T-helper 1 cell treated with Interleukin-12 subunit alpha and Interleukin-12 subunit beta and Interleukin-4 antibody, amounts not matched to agents 30 μg/mL and 1 μg/mL, for 36 hours (primary cell): Measurements from ENCODE around the gene ACKR2.

Experiments
- H3K27ac Mint-ChIP-seq: one replicate; pipeline ENCODE4 v1.8.0; 2021; ENCODE audit warnings: mild to moderate bottlenecking, mixed read lengths
- H3K27me3 Mint-ChIP-seq: one replicate; pipeline ENCODE4 v1.8.0; 2021; ENCODE audit warnings: low read depth, mixed read lengths
- H3K36me3 Mint-ChIP-seq: one replicate; pipeline ENCODE4 v1.8.0; 2021; ENCODE audit warnings: low read depth, mixed read lengths
- H3K4me1 Mint-ChIP-seq: one replicate; pipeline ENCODE4 v1.8.0; 2021; ENCODE audit warnings: low read depth, mixed read lengths
- H3K4me3 Mint-ChIP-seq: one replicate; pipeline ENCODE4 v1.8.0; 2021; ENCODE audit warnings: mild to moderate bottlenecking, moderate library complexity, mixed read lengths
- H3K9me3 Mint-ChIP-seq: one replicate; pipeline ENCODE4 v1.8.0; 2021; ENCODE audit warnings: mixed read lengths

Gene ACKR2

DNA sequence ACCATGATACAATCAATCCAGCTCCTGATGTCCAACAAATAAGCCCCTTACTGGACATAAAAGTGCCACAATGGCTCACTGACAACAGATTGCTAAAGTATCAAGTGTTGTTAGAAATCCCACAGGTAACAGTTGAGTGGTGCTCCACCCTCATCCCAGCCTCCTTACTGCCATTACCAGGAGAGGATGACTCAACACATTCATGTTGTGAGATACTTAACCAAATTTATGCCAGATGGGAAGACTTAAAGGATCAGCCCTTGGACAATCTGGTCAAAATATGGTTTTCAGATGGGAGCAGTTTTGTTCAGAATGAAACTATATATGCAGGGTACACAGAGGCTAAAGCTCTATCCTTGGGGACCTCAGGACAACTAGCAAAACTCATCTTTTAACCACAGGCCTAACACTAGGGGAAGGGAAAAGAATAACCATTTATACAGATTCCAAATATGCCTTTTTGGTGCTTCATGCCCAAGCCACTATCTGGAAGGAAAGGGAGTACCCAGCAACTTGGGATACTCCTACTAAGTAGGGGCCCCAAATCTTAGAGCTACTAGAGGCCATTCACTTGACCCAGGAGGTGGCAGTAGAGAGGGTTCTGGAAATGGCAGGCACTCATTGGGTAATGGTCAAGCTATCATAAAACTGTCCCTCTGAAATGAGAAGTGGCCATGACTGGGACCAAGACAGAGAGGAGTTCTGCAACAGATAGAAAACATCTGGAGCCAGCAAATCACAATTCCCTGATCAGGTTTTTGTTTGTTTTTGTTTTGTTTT is 89.8 kb downstream of the ACKR2 start:
- Mint-ChIP-seq H3K27ac (no peak overlapping the region), H3K27me3 (peaks cover 3% of the 10 kb centered on the region), H3K4me3 (no peak overlapping the region), H3K36me3 (no peaks in the 10 kb centered on the region), H3K9me3 (peaks cover 10% of the 10 kb centered on the region), H3K4me1 (peaks cover 2% of the 10 kb centered on the region)

DNA sequence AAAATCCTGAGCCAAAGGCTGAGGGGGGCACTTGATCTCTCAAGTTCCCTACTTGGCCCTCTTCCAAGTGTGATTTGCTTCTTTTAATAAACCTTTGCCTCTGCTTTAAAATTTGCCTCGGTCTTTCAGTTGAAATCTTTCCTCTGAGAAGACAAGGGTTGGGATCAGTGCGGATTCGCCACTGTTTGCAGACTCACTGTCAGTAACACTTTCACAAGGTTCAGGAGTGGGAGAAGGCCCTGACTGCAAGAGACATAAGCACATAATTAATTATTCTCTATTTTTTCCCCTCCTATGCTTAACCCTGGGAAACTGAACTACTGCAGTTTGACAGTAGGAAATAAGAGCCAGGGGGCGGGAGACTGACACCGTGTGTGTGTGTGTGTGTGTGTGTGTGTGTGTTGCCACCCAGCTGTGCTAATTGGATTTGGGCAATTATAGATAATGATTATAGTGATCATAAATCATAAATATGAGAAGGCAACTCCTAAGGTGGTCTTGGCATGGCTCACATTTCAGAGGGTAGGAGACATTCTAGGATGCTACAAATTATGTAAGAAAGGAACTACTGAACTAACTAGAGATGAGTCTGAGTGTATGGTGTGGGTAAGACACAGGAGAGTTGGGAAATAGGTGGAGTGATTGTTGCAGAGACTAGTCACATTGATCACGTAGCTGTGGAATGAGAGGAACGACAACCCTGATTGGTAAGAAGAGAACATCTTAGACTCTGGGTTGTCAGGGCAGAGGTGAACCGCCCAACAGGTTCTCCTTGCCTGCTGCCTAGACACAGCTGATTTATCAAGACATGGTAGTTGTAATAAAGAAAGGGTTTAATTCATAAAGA is 91.2 kb downstream of the ACKR2 start:
- H3K27me3 Mint-ChIP-seq = peaks cover 13% of the 10 kb centered on the region
- H3K36me3 Mint-ChIP-seq = no peaks in the 10 kb centered on the region
- no peaks in the 10 kb centered on the region for H3K4me1 Mint-ChIP-seq
- no peak overlapping the region for H3K4me3 Mint-ChIP-seq
- H3K9me3 Mint-ChIP-seq = peaks cover 22% of the 10 kb centered on the region
- no peak overlapping the region for H3K27ac Mint-ChIP-seq

GRCh38 chr3:42901073-42901415 is 91.8 kb downstream of the ACKR2 start:
- H3K4me1 Mint-ChIP-seq = peaks cover 3% of the 10 kb centered on the region
- peaks cover 25% of the 10 kb centered on the region for H3K9me3 Mint-ChIP-seq
- peaks cover 1% of the 10 kb centered on the region for H3K36me3 Mint-ChIP-seq
- no peak overlapping the region for H3K4me3 Mint-ChIP-seq
- no peak overlapping the region for H3K27ac Mint-ChIP-seq
- peaks cover 18% of the 10 kb centered on the region for H3K27me3 Mint-ChIP-seq

GRCh38 chr3:42902257-42902656 is 93.0 kb downstream of the ACKR2 start:
- Mint-ChIP-seq H3K4me1 (peaks cover 3% of the 10 kb centered on the region), H3K36me3 (peaks cover 7% of the 10 kb centered on the region), H3K9me3 (peaks cover 32% of the 10 kb centered on the region), H3K4me3 (no peak overlapping the region), H3K27ac (no peak overlapping the region), H3K27me3 (peaks cover 27% of the 10 kb centered on the region)

- H3K4me3 Mint-ChIP-seq = no peak overlapping the region
- H3K4me1 Mint-ChIP-seq = peaks cover 3% of the 10 kb centered on the region
- H3K27me3 Mint-ChIP-seq = peaks cover 30% of the 10 kb centered on the region
- peaks cover 32% of the 10 kb centered on the region for H3K9me3 Mint-ChIP-seq
- no peak overlapping the region for H3K27ac Mint-ChIP-seq
- H3K36me3 Mint-ChIP-seq = peaks cover 7% of the 10 kb centered on the region
Measured at GRCh38 chr3:42904076-42904475, 94.8 kb downstream of the ACKR2 start.

DNA sequence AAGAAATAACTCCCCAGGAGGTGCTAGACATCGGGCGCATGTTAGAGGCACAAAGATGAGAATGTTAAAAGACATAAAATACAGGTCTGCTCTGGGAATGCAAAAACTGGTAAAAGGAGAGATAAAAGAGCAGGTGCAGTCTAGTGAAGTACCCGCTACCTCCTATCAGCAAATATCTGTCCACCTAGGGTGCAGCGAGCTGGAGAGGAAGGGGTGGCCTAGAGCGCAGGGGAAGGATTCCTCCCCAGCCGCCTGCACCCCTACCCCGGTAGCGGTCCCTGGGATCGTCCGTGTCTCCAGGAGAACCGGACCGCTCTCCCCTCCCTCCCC is 96.5 kb downstream of the ACKR2 start:
- Mint-ChIP-seq H3K9me3 (peaks cover 40% of the 10 kb centered on the region), H3K4me3 (peak overlapping the region; percentile 23), H3K4me1 (peaks cover 3% of the 10 kb centered on the region), H3K27ac (no peak overlapping the region), H3K36me3 (peaks cover 9% of the 10 kb centered on the region), H3K27me3 (peaks cover 30% of the 10 kb centered on the region)

GRCh38 chr3:42906070-42906847 is 97.0 kb downstream of the ACKR2 start, which contains the start of gene ZNF662:
TSS of gene ZNF662 (plus strand) at chr3:42906142. CDS start at chr3:42908115, 1,973 bp downstream.
- H3K36me3 Mint-ChIP-seq = peaks cover 9% of the 10 kb centered on the region
- peaks cover 30% of the 10 kb centered on the region for H3K27me3 Mint-ChIP-seq
- peak within 1 kb of the TSS; percentile 23 for H3K4me3 Mint-ChIP-seq
- no peak within 1 kb of the TSS for H3K27ac Mint-ChIP-seq
- H3K9me3 Mint-ChIP-seq = peaks cover 44% of the 10 kb centered on the region
- peaks cover 3% of the 10 kb centered on the region for H3K4me1 Mint-ChIP-seq

DNA sequence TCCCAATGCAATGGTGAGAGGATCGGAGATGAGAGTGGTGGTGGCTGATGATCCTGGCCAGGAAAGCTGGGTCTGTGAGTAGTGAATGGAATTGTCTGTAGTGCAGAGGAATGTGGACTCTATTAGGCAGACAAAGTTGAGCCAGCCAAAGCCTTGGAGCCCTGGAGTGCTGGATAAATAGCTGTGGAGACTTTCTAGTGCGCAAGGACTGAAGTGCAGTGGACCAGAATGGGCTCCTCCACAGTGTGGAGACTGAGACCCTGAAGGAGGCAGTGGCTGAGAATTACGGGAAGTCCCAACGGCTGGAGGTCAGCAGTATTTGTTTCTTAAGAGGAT is 97.6 kb downstream of the ACKR2 start:
- H3K27me3 Mint-ChIP-seq = peaks cover 30% of the 10 kb centered on the region
- H3K4me1 Mint-ChIP-seq = peaks cover 3% of the 10 kb centered on the region
- H3K9me3 Mint-ChIP-seq = peaks cover 49% of the 10 kb centered on the region
- peaks cover 9% of the 10 kb centered on the region for H3K36me3 Mint-ChIP-seq
- no peak overlapping the region for H3K27ac Mint-ChIP-seq
- H3K4me3 Mint-ChIP-seq = no peak overlapping the region

GRCh38 chr3:42908675-42909074 is 99.4 kb downstream of the ACKR2 start:
- Mint-ChIP-seq H3K4me3 (no peak overlapping the region), H3K4me1 (peaks cover 3% of the 10 kb centered on the region), H3K27ac (no peak overlapping the region), H3K36me3 (peaks cover 13% of the 10 kb centered on the region), H3K27me3 (peaks cover 30% of the 10 kb centered on the region), H3K9me3 (peaks cover 51% of the 10 kb centered on the region)

GRCh38 chr3:42911551-42911950 is 102.3 kb downstream of the ACKR2 start:
- no peak overlapping the region for H3K27ac Mint-ChIP-seq
- no peaks in the 10 kb centered on the region for H3K4me1 Mint-ChIP-seq
- no peak overlapping the region for H3K4me3 Mint-ChIP-seq
- H3K27me3 Mint-ChIP-seq = peaks cover 9% of the 10 kb centered on the region
- H3K36me3 Mint-ChIP-seq = peaks cover 14% of the 10 kb centered on the region
- H3K9me3 Mint-ChIP-seq = peaks cover 59% of the 10 kb centered on the region

DNA sequence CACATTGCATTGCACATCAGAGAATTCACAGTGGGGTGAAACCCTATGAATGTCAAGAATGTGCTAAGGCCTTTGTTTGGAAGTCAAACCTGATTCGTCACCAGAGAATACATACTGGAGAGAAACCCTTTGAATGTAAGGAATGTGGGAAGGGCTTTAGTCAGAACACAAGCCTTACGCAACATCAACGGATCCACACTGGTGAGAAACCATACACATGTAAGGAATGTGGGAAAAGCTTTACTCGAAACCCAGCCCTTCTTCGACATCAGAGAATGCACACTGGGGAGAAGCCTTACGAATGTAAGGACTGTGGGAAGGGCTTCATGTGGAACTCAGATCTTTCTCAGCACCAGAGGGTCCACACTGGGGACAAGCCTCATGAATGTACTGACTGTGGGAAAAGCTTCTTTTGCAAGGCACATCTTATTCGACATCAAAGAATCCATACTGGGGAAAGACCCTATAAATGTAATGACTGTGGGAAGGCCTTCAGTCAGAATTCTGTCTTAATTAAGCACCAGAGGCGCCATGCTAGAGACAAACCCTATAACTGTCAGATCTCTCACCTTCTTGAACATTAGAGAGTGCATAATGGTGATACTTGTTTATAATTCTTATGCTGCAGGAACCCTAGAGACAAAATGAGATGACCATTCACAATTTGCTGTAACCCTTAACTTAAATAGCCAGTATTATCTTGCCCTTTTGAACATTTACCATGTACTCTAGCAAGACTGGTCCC is 105.7 kb downstream of the ACKR2 start:
- no peaks in the 10 kb centered on the region for H3K27me3 Mint-ChIP-seq
- H3K36me3 Mint-ChIP-seq = peaks cover 10% of the 10 kb centered on the region
- H3K27ac Mint-ChIP-seq = no peak overlapping the region
- no peak overlapping the region for H3K4me3 Mint-ChIP-seq
- peaks cover 67% of the 10 kb centered on the region for H3K9me3 Mint-ChIP-seq
- no peaks in the 10 kb centered on the region for H3K4me1 Mint-ChIP-seq
